ENCODE measurements around the gene C5orf34. TPM values are rescaled to one million over a fixed set of nuclear protein-coding genes. Genes with fewer than 3 reads are reported as not detected.

C5orf34 gene
- total and polyA plus RNA-seq, 2 of the 4 experiments (the other 2 are of a cell fraction), result 3.3 to 6.1 TPM

GRCh38 chr5:43498581-43498980 lies 16.4 kb downstream of the C5orf34 start:
- no TSS peak for BruUV-seq (replicated peaks)
- no peak for DNase-seq

More at GRCh38 chr5:43498581-43498980, 16.4 kb downstream of the C5orf34 start:
- 92% methylated on average over 1 of the region's 2 CpGs; no CpG with 5 or more reads in 1 of the 2 experiments for WGBS, 2 experiments (ENCODE audit: extremely low coverage in 2 of 2, insufficient read length in 1 of 2)
- POLR2A ChIA-PET (ENCODE audit: unreplicated experiment), result no interaction called here
- no peaks in the 10 kb centered on the region for H3K36me3 ChIP-seq (ENCODE audit: control insufficient read depth, insufficient read depth, low read length)
- TF ChIP-seq, protein P1, sequence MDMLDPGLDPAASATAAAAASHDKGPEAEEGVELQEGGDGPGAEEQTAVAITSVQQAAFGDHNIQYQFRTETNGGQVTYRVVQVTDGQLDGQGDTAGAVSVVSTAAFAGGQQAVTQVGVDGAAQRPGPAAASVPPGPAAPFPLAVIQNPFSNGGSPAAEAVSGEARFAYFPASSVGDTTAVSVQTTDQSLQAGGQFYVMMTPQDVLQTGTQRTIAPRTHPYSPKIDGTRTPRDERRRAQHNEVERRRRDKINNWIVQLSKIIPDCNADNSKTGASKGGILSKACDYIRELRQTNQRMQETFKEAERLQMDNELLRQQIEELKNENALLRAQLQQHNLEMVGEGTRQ (IDR thresholded peaks at IDR 0.05; ENCODE audit: low read depth, low read length), result no peak
- TF ChIP-seq MAFK (IDR thresholded peaks at IDR 0.05; ENCODE audit: low read depth, low read length), result no peak
- TF ChIP-seq POLR2A (IDR thresholded peaks at IDR 0.05; ENCODE audit: low read depth, low read length), result no peak
- no peak for TF ChIP-seq SMC3 (IDR thresholded peaks at IDR 0.05; ENCODE audit: low read depth, low read length)
- no peak for TF ChIP-seq RCOR1 (IDR thresholded peaks at IDR 0.05; ENCODE audit: insufficient replicate concordance, low read length)
- TF ChIP-seq CHD1 (IDR thresholded peaks at IDR 0.05; ENCODE audit: low read depth, low read length), result no peak
- TF ChIP-seq, protein P2, sequence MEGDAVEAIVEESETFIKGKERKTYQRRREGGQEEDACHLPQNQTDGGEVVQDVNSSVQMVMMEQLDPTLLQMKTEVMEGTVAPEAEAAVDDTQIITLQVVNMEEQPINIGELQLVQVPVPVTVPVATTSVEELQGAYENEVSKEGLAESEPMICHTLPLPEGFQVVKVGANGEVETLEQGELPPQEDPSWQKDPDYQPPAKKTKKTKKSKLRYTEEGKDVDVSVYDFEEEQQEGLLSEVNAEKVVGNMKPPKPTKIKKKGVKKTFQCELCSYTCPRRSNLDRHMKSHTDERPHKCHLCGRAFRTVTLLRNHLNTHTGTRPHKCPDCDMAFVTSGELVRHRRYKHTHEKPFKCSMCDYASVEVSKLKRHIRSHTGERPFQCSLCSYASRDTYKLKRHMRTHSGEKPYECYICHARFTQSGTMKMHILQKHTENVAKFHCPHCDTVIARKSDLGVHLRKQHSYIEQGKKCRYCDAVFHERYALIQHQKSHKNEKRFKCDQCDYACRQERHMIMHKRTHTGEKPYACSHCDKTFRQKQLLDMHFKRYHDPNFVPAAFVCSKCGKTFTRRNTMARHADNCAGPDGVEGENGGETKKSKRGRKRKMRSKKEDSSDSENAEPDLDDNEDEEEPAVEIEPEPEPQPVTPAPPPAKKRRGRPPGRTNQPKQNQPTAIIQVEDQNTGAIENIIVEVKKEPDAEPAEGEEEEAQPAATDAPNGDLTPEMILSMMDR (conservative IDR thresholded peaks at IDR 0.05; ENCODE audit: low read depth, low read length), result no peak
- TF ChIP-seq RAD21 (IDR thresholded peaks at IDR 0.05; ENCODE audit: low read length), result no peak
- no peak for TF ChIP-seq CEBPB (IDR thresholded peaks at IDR 0.05; ENCODE audit: low read depth, low read length)
- no peak for TF ChIP-seq FOS (IDR thresholded peaks at IDR 0.05; ENCODE audit: low read depth, low read length)
- no peak for TF ChIP-seq MXI1 (IDR thresholded peaks at IDR 0.05; ENCODE audit: borderline replicate concordance, low read depth, low read length)
- CTCF ChIA-PET, result interaction anchor here (1.5 kb wide), 1 partner anchor 14 kb away, joined by 7 read pairs; the partner anchor contains the start of gene TMEM267
- no peak overlapping the region for H2BK120ac ChIP-seq (ENCODE audit: low read depth, low read length)
- in situ Hi-C loops (cut with MboI; ENCODE audit: low sequenced_read_pairs), result loop anchor here (25.0 kb wide), 1 partner anchor 586 kb away; no protein-coding TSS in a partner anchor
- no peak overlapping the region for H3K23ac ChIP-seq (ENCODE audit: low read depth, low read length)
- no peak overlapping the region for H2AK5ac ChIP-seq (ENCODE audit: low read depth, low read length)
- no peak overlapping the region for H2AFZ ChIP-seq (replicated peaks; ENCODE audit: low read length, poor library complexity)
- H2AK9ac ChIP-seq (replicated peaks; ENCODE audit: low read depth, low read length, poor library complexity), result no peak overlapping the region
- no peaks in the 10 kb centered on the region; a peak in 1 of 4 replicates for H3K79me1 ChIP-seq (ENCODE audit: low read depth in 1 of 2, low read length in 2 of 2)
- no peak overlapping the region for H3K56ac ChIP-seq (ENCODE audit: extremely low read depth, insufficient read depth, low read length)
- no peaks in the 10 kb centered on the region for H3K27me3 ChIP-seq (ENCODE audit: control insufficient read depth, insufficient read depth, low read length)
- no peak overlapping the region for H3K4me2 ChIP-seq (ENCODE audit: low read depth, low read length)
- no peak overlapping the region for H2BK20ac ChIP-seq (ENCODE audit: low read depth, low read length)
- H2BK5ac ChIP-seq (ENCODE audit: low read depth, low read length, poor library complexity, severe bottlenecking), result no peak overlapping the region
- H4K91ac ChIP-seq (ENCODE audit: insufficient read depth, low read depth, low read length), result no peak overlapping the region
- dilution Hi-C loops (cut with HindIII; ENCODE audit: low sequenced_read_pairs, unreplicated experiment), result no loop called here
- H4K20me1 ChIP-seq (ENCODE audit: insufficient read depth, low read length), result no peaks in the 10 kb centered on the region
- H3K4me1 ChIP-seq (ENCODE audit: control insufficient read depth, insufficient read depth, low read length), result no peaks in the 10 kb centered on the region
- H3K9ac ChIP-seq (ENCODE audit: low read depth, low read length), result no peak overlapping the region
- H3K9me1 ChIP-seq (ENCODE audit: insufficient read depth, low read length), result no peaks in the 10 kb centered on the region; the same call in 1 of the 2 replicates
- H3K4ac ChIP-seq (ENCODE audit: low read depth, low read length), result no peak overlapping the region
- H3K9me3 ChIP-seq (ENCODE audit: control insufficient read depth, insufficient read depth, low read length), result no peaks in the 10 kb centered on the region
- no peak overlapping the region for H3K14ac ChIP-seq (replicated peaks; ENCODE audit: low read depth, low read length)
- H3K4me3 ChIP-seq (ENCODE audit: insufficient read depth, low read depth, low read length), result no peak overlapping the region
- H4K5ac ChIP-seq (ENCODE audit: low read depth, low read length), result no peak overlapping the region
- no peak overlapping the region for H2BK15ac ChIP-seq (ENCODE audit: low read depth, low read length)
- no peak overlapping the region for H3K27ac ChIP-seq (ENCODE audit: insufficient read depth, low read length)
- no peak for ATAC-seq (ENCODE audit: low read depth)
- no peak overlapping the region for H4K8ac ChIP-seq (ENCODE audit: low read depth in 2 of 2, low read length in 2 of 2)
- no peak overlapping the region for H3K18ac ChIP-seq (ENCODE audit: low read depth, low read length)
- intact Hi-C loops (cut with micrococcal nuclease), result no loop called here

Data from IMR-90 (cell line).